Osteocyte (in vitro differentiated cells): Measurements from ENCODE around the gene WDR73. TPM values are rescaled to one million over a fixed set of nuclear protein-coding genes. Genes with fewer than 3 reads are reported as not detected.

Experiments used
- DNase-seq: peaks from one replicate; pipeline ENCODE4 v3.0.0; 2021; ENCODE audit warnings: mixed read lengths; ENCODE audit not compliant: unreplicated experiment; ENCODE audit errors: extremely low spot score
- H3K27ac Mint-ChIP-seq: one replicate; pipeline ENCODE4 v1.8.0; 2021; ENCODE audit warnings: mild to moderate bottlenecking, mixed read lengths; ENCODE audit not compliant: unreplicated experiment
- H3K27me3 Mint-ChIP-seq: one replicate; pipeline ENCODE4 v1.8.0; 2021; ENCODE audit warnings: mixed read lengths; ENCODE audit not compliant: unreplicated experiment
- H3K36me3 Mint-ChIP-seq: one replicate; pipeline ENCODE4 v1.8.0; 2021; ENCODE audit warnings: mixed read lengths; ENCODE audit not compliant: unreplicated experiment
- H3K4me1 Mint-ChIP-seq: one replicate; pipeline ENCODE4 v1.8.0; 2021; ENCODE audit warnings: mixed read lengths; ENCODE audit not compliant: unreplicated experiment
- H3K4me3 Mint-ChIP-seq: one replicate; pipeline ENCODE4 v1.8.0; 2021; ENCODE audit warnings: mild to moderate bottlenecking, moderate library complexity, mixed read lengths; ENCODE audit not compliant: unreplicated experiment
- H3K9me3 Mint-ChIP-seq: one replicate; pipeline ENCODE4 v1.8.0; 2021; ENCODE audit warnings: mixed read lengths; ENCODE audit not compliant: unreplicated experiment
- total RNA-seq: library from RNA; stranded (reverse); gene quantifications from 2 replicates; pipeline ENCODE4 v1.2.1, GENCODE V29; 2021
- TF ChIP-seq, protein P1 (sequence below): fragments of 200-600 bp; sonication (generic); IDR thresholded peaks from 2 replicates; pipeline ENCODE4 v1.5.0; 2021; ENCODE audit warnings: antibody characterized with exemption, mild to moderate bottlenecking, moderate library complexity

WDR73 gene
- total RNA-seq, 1 donor from 2014 or later: 22.2 TPM

GRCh38 chr15:84603630-84604379 lies 50.3 kb downstream of the WDR73 start:
- H3K4me3 Mint-ChIP-seq: no peak overlapping the region
- TF ChIP-seq, protein P1, sequence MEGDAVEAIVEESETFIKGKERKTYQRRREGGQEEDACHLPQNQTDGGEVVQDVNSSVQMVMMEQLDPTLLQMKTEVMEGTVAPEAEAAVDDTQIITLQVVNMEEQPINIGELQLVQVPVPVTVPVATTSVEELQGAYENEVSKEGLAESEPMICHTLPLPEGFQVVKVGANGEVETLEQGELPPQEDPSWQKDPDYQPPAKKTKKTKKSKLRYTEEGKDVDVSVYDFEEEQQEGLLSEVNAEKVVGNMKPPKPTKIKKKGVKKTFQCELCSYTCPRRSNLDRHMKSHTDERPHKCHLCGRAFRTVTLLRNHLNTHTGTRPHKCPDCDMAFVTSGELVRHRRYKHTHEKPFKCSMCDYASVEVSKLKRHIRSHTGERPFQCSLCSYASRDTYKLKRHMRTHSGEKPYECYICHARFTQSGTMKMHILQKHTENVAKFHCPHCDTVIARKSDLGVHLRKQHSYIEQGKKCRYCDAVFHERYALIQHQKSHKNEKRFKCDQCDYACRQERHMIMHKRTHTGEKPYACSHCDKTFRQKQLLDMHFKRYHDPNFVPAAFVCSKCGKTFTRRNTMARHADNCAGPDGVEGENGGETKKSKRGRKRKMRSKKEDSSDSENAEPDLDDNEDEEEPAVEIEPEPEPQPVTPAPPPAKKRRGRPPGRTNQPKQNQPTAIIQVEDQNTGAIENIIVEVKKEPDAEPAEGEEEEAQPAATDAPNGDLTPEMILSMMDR: no peak
- no peak overlapping the region for H3K27ac Mint-ChIP-seq
- DNase-seq: no peak
- H3K4me1 Mint-ChIP-seq: peaks cover 27% of the 10 kb centered on the region
- peaks cover 30% of the 10 kb centered on the region for H3K36me3 Mint-ChIP-seq
- no peaks in the 10 kb centered on the region for H3K9me3 Mint-ChIP-seq
- H3K27me3 Mint-ChIP-seq: no peaks in the 10 kb centered on the region

DNA sequence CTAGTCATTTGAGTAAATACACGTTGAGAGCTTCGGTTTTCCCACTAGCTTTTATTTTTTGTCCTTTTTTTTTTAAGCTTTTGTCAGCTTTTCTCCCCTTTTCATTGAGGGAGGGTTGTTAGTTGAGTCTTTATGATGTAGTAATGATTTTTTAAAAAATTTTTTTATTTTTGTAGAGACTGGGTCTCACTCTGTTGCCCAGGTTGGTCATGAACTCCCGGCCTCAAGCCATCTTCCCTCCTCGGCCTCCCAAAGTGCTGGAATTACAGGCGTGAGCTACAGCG lies 52.6 kb downstream of the WDR73 start:
- Mint-ChIP-seq H3K27me3 (peaks cover 5% of the 10 kb centered on the region), H3K9me3 (no peaks in the 10 kb centered on the region), H3K4me3 (peak overlapping the region; percentile 97), H3K4me1 (peaks cover 30% of the 10 kb centered on the region), H3K36me3 (peaks cover 18% of the 10 kb centered on the region), H3K27ac (no peak overlapping the region)
- DNase-seq: no peak
- TF ChIP-seq, protein P1: no peak

DNA sequence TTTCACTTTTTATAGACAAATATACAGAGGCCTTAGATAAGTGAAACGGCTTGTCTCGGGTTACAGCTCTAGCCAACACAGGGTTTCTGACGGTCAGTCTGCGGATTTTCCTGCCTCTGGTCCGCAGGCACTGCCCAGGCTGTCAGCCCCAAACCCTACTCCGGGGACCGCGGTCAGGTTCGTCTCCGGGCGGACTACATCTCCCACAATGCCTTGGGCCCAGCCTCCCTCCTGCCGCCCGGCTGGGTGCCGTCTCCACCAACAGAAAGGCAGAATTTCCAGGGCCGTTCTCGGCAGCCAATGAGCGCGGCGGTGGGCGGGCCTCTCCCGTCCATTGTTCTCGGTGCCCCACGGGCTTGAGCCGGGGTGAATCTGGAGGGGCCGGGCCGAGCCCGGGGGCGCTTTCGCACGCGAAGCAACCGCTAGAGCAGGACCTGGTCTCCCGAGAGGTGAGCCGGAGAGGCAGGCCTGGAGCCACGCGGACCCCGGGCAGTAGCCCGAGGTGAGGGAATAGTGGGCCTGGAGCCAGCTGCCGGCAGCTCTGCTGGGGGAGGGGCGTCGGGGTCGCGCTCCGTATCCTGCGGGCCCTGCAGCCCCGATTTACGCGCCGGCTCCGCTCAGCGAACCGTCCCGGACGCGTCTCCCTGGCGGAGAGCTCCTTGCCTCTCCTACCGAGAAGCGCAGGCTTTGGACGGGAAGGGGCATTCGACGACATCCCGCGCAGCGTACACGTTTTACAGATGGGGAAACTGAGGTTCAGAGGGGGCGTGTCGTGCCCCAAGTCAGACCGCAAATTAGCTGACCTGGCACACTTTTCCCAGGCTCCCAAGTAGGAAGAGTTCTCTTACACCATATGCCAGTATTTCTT lies 53.2 kb downstream of the WDR73 start, which contains the start of gene ZSCAN2:
Gene ZSCAN2, plus strand, starts transcription at position 323 of the 868 bp plus-strand sequence. CDS start 2,919 bp downstream, outside the sequence.
- Mint-ChIP-seq H3K36me3 (peaks cover 15% of the 10 kb centered on the region), H3K9me3 (no peaks in the 10 kb centered on the region), H3K4me3 (peak within 1 kb of the TSS; percentile 97), H3K27me3 (peaks cover 5% of the 10 kb centered on the region), H3K4me1 (peaks cover 30% of the 10 kb centered on the region), H3K27ac (peak within 1 kb of the TSS; percentile 90)
- TF ChIP-seq, protein P1: no peak
- DNase-seq: peak; percentile 98

DNA sequence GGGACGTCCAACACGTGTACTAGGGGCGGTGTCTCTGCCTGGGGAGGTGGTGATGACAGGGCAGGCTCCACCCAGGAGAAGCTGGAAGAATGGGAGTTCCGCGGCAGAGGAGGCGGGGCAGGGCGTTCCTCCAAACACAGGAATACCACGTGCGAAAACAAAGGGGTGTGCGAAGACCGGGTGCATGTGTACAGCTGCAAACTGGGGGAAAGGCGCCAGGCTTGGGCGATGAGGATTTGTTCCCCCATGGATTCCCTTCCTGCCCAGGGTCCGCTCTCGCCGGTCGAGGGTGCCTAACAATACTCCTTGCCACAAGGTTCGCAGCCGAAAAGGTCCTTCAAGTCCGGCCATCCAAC lies 53.8 kb downstream of the WDR73 start:
- Mint-ChIP-seq H3K4me3 (peak overlapping the region; percentile 97), H3K36me3 (peaks cover 12% of the 10 kb centered on the region), H3K27me3 (peaks cover 5% of the 10 kb centered on the region), H3K4me1 (peaks cover 30% of the 10 kb centered on the region), H3K27ac (peak overlapping the region; percentile 90), H3K9me3 (no peaks in the 10 kb centered on the region)
- TF ChIP-seq, protein P1: no peak
- peak; percentile 90 for DNase-seq

- Mint-ChIP-seq H3K27ac (no peak overlapping the region), H3K4me3 (no peak overlapping the region)
Measured at GRCh38 chr15:84599906-84600305, 54.2 kb downstream of the WDR73 start.

More at GRCh38 chr15:84599906-84600305, 54.2 kb downstream of the WDR73 start:
- DNase-seq: no peak
- Mint-ChIP-seq H3K9me3 (no peaks in the 10 kb centered on the region), H3K27me3 (peaks cover 5% of the 10 kb centered on the region), H3K36me3 (peaks cover 8% of the 10 kb centered on the region), H3K4me1 (peaks cover 26% of the 10 kb centered on the region)
- TF ChIP-seq, protein P1: no peak
